ENCODE measurements around the gene TKT. TPM values are rescaled to one million over a fixed set of nuclear protein-coding genes. Genes with fewer than 3 reads are reported as not detected.

The TKT gene
- total and polyA plus RNA-seq, 2 of the 13 experiments (the other 11 are each of a cell fraction or from before 2014, with no cell fraction given), result 150 to 238 TPM

GRCh38 chr3:53184701-53185100 is 71.1 kb downstream of the TKT start:
- no peak overlapping the region for H3K9ac ChIP-seq (ENCODE audit: insufficient read depth, low read depth, low read length)
- CTCF ChIA-PET (ENCODE audit: low intra/inter-chr PET ratio, low total read pairs), result no interaction called here
- in situ Hi-C loops (cut with HindIII; ENCODE audit: extremely low pct_ligation_motif_present, low pct_unique_long_range_greater_than_20kb), result no loop called here
- no TSS peak for BruUV-seq (replicated peaks)
- no peak for DNase-seq (ENCODE audit: low spot score)
- POLR2A ChIA-PET, result no interaction called here
- 98% methylated on average over 7 of the region's 7 CpGs for WGBS (ENCODE audit: low lambda C conversion rate)
- no peaks in the 10 kb centered on the region for H3K4me1 ChIP-seq (ENCODE audit: insufficient read depth, low read length)
- ATAC-seq, result no peak
- no peak overlapping the region for H3K4me3 ChIP-seq (replicated peaks in 1 of 3; ENCODE audit: insufficient read depth in 1 of 3, low read depth in 2 of 3, low read length in 3 of 3)
- TF ChIP-seq ZNF839 (CRISPR knock-in tag; IDR thresholded peaks at IDR 0.05; ENCODE audit: borderline replicate concordance) (no peak), TSC22D2 (CRISPR knock-in tag; IDR thresholded peaks at IDR 0.05; ENCODE audit: borderline replicate concordance) (no peak), AGO2 (optimal IDR thresholded peaks at IDR 0.05; ENCODE audit: low read depth, low read length) (peak; percentile 28)
- H2AFZ ChIP-seq (ENCODE audit: low read length), result no peak overlapping the region
- no peak for FAIRE-seq
- H3K27ac ChIP-seq (ENCODE audit: extremely low read length, insufficient read depth, low read length), result no peak overlapping the region
- no peaks in the 10 kb centered on the region for H4K20me1 ChIP-seq (ENCODE audit: insufficient read depth, low read length)
- no peaks in the 10 kb centered on the region for H3K9me3 ChIP-seq (ENCODE audit: low read length)
- H3K79me2 ChIP-seq (ENCODE audit: insufficient read depth, low read length), result no peaks in the 10 kb centered on the region
- no peak overlapping the region for H3K4me2 ChIP-seq (ENCODE audit: low read depth, low read length)
- peaks cover 25 to 70% of the 10 kb centered on the region in 2 experiments; a peak in 4 of 5 replicates for H3K36me3 ChIP-seq (replicated peaks in 1 of 2; ENCODE audit: control insufficient read depth in 1 of 2, insufficient read depth in 2 of 2, low read length in 2 of 2)
- intact Hi-C loops (cut with micrococcal nuclease; ENCODE audit: unreplicated experiment), result no loop called here
- H3K27me3 ChIP-seq (ENCODE audit: control insufficient read depth in 1 of 2, insufficient read depth in 2 of 2, low read length in 2 of 2), result no peaks in the 10 kb centered on the region

GRCh38 chr3:53183514-53183913 is 72.3 kb downstream of the TKT start:
- ChIA-PET POLR2A (no interaction called here), CTCF (ENCODE audit: low intra/inter-chr PET ratio, low total read pairs) (no interaction called here)
- H3K9me3 ChIP-seq (ENCODE audit: low read length), result no peaks in the 10 kb centered on the region
- H3K4me2 ChIP-seq (ENCODE audit: low read depth, low read length), result no peak overlapping the region
- no peak for DNase-seq (ENCODE audit: low spot score)
- in situ Hi-C loops (cut with HindIII; ENCODE audit: extremely low pct_ligation_motif_present, low pct_unique_long_range_greater_than_20kb), result no loop called here
- TF ChIP-seq ZNF768 (CRISPR knock-in tag; IDR thresholded peaks at IDR 0.05) (peak; percentile 66), KLF16 (CRISPR knock-in tag; IDR thresholded peaks at IDR 0.05) (no peak)
- H3K36me3 ChIP-seq (replicated peaks in 1 of 2; ENCODE audit: control insufficient read depth in 1 of 2, insufficient read depth in 2 of 2, low read length in 2 of 2), result peaks cover 27 to 73% of the 10 kb centered on the region in 2 experiments; a peak in 4 of 5 replicates
- 94% methylated on average over 8 of the region's 9 CpGs for WGBS (ENCODE audit: low lambda C conversion rate)
- no TSS peak for BruUV-seq (replicated peaks)
- no peaks in the 10 kb centered on the region for H3K79me2 ChIP-seq (ENCODE audit: insufficient read depth, low read length)
- intact Hi-C loops (cut with micrococcal nuclease; ENCODE audit: unreplicated experiment), result no loop called here
- no peak overlapping the region for H3K9ac ChIP-seq (ENCODE audit: insufficient read depth, low read depth, low read length)
- no peaks in the 10 kb centered on the region for H4K20me1 ChIP-seq (ENCODE audit: insufficient read depth, low read length)
- no peaks in the 10 kb centered on the region for H3K27me3 ChIP-seq (ENCODE audit: control insufficient read depth in 1 of 2, insufficient read depth in 2 of 2, low read length in 2 of 2)
- H2AFZ ChIP-seq (ENCODE audit: low read length), result no peak overlapping the region
- no peak for FAIRE-seq
- H3K4me3 ChIP-seq (replicated peaks in 1 of 3; ENCODE audit: insufficient read depth in 1 of 3, low read depth in 2 of 3, low read length in 3 of 3), result no peak overlapping the region
- no peak overlapping the region for H3K27ac ChIP-seq (ENCODE audit: extremely low read length, insufficient read depth, low read length)
- ATAC-seq, result no peak
- H3K4me1 ChIP-seq (ENCODE audit: insufficient read depth, low read length), result no peaks in the 10 kb centered on the region
